ENCODE results near the gene CLIC1. TPM values are rescaled to one million over a fixed set of nuclear protein-coding genes. Genes with fewer than 3 reads are reported as not detected.
A peak's percentile ranks its signal among the peaks of the same experiment; 100 is the strongest.

The CLIC1 gene
- total RNA-seq, 1 experiment from 2014 or later = 432 TPM

DNA sequence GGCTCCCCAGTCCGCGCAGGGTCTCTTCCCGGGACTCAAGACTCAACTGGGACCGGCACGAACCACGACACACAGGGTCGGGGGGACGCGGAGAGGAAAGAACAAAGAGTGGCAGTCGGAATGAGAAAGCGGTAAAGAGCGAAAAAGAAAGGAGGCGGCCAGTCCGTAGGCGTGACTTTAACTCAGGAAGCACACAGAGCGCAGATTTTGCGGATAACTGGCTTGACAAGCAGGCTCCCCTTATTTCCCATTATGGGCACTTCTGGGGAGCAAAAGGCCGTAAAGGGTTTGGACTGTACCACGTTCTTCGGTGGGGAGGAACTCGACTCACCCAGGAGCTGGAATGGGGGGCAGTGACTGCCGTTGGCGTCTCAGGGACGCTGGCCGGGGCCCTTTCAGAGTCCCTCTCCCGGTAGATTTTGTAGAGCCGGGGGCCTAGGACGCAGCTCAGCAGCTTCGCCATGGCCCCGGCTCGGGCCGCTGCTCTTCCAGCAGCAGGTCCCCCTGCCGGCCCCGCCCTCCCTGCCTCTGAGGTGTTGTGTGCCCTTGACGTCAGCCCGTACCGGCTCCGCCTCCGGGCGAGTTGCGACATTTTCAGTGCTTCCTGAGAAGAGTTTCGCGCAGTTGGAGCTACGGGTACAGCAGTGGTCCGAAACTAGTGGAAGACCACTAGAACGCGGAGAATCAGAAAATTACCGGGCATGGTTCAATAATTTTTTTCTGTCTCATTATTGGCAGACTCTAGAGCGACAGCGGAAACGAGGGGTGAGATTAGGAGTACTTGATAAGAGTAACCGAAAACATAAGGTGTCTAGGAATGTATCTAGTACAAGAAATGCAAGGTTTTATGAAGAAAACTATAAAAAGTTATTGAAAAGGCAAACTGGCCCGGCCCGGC, 33.3 kb downstream of the CLIC1 start, which contains the start of gene ABHD16A (continued):
- TF ChIP-seq, protein P1, sequence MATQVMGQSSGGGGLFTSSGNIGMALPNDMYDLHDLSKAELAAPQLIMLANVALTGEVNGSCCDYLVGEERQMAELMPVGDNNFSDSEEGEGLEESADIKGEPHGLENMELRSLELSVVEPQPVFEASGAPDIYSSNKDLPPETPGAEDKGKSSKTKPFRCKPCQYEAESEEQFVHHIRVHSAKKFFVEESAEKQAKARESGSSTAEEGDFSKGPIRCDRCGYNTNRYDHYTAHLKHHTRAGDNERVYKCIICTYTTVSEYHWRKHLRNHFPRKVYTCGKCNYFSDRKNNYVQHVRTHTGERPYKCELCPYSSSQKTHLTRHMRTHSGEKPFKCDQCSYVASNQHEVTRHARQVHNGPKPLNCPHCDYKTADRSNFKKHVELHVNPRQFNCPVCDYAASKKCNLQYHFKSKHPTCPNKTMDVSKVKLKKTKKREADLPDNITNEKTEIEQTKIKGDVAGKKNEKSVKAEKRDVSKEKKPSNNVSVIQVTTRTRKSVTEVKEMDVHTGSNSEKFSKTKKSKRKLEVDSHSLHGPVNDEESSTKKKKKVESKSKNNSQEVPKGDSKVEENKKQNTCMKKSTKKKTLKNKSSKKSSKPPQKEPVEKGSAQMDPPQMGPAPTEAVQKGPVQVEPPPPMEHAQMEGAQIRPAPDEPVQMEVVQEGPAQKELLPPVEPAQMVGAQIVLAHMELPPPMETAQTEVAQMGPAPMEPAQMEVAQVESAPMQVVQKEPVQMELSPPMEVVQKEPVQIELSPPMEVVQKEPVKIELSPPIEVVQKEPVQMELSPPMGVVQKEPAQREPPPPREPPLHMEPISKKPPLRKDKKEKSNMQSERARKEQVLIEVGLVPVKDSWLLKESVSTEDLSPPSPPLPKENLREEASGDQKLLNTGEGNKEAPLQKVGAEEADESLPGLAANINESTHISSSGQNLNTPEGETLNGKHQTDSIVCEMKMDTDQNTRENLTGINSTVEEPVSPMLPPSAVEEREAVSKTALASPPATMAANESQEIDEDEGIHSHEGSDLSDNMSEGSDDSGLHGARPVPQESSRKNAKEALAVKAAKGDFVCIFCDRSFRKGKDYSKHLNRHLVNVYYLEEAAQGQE (IDR thresholded peaks at IDR 0.05; ENCODE audit: low read depth) = no peak

DNA sequence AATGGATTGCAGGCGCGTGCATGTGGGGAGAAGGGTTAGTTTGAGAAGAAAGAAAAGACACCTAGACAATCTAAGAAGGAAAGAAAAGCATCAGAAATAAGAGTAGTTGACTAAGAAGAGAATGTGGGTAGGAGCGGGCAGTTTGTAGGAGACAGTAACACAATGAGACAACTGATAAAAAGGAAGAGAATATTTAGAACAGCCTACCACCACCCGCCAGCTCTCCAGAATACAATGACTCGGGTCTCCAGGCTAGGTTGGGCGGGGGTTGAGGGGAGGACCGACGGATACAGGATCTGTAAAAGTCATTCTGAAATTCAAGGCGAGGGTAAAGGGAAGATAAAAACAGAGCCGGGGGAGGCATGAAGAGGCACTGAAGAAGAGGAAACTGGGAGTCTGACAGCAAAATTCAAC, 33.9 kb downstream of the CLIC1 start:
- peak overlapping the region; percentile 89 to 98 for H3K4me3 ChIP-seq (replicated peaks in 1 of 2; ENCODE audit: low read depth in 1 of 2, low read length in 2 of 2)
- no peaks in the 10 kb centered on the region for H3K9me3 ChIP-seq (ENCODE audit: control insufficient read depth in 1 of 2, insufficient read depth in 1 of 2, low read depth in 1 of 2, low read length in 2 of 2)
- BruUV-seq (replicated peaks) = TSS peak; percentile 62
- H4K20me1 ChIP-seq (ENCODE audit: insufficient read depth) = no peaks in the 10 kb centered on the region
- DNase-seq (ENCODE audit: low read depth, low spot score) (no peak), ATAC-seq (peak; percentile 10)
- ChIA-PET RAD21 (ENCODE audit: low non-redundant PET in 1 of 2, low total read pairs in 2 of 2, uncharacterized antibody in 2 of 2, unreplicated experiment in 2 of 2) (no interaction called here), POLR2A (interaction anchor here (1.1 to 1.6 kb wide), 6 partner anchors 36 to 132 kb away, joined by 3 to 5 read pairs (median 4); partner anchors contain the start of genes HSPA1B, MSH5 and VARS1), CTCF (interaction anchor here (1.2 to 2.1 kb wide), 3 partner anchors 10 to 67 kb away, joined by 3 to 10 read pairs (median 7); no protein-coding TSS in a partner anchor)
- peak overlapping the region; percentile 77 for H3K4me2 ChIP-seq (ENCODE audit: low read length)
- no peaks in the 10 kb centered on the region for H3K9me2 ChIP-seq (ENCODE audit: insufficient read depth)
- H3K27ac ChIP-seq (ENCODE audit: low read depth, low read length) = peak overlapping the region; percentile 82
- no peaks in the 10 kb centered on the region for H3K27me3 ChIP-seq (ENCODE audit: insufficient read depth, low read length)
- peaks cover 13% of the 10 kb centered on the region for H3K79me2 ChIP-seq (ENCODE audit: insufficient read depth, low read length)
- H3K4me1 ChIP-seq (ENCODE audit: control insufficient read depth in 1 of 2, insufficient read depth in 2 of 2, low read length in 2 of 2) = peaks cover 7 to 15% of the 10 kb centered on the region in 2 experiments; a peak in 3 of 4 replicates
- peak overlapping the region; percentile 85 for H3K9ac ChIP-seq (ENCODE audit: low read length)
- TF ChIP-seq EGR1 (IDR thresholded peaks at IDR 0.05; ENCODE audit: low read depth) (no peak), YY1 (IDR thresholded peaks at IDR 0.05; ENCODE audit: extremely low read depth, insufficient replicate concordance, low read depth, low read length) (no peak), FOSL1 (IDR thresholded peaks at IDR 0.05; ENCODE audit: low read depth) (no peak), ELF1 (IDR thresholded peaks at IDR 0.05; ENCODE audit: borderline replicate concordance, low read depth) (no peak), SRF (IDR thresholded peaks at IDR 0.05; ENCODE audit: low read depth) (no peak), TCF7L2 (IDR thresholded peaks at IDR 0.05; ENCODE audit: borderline replicate concordance, extremely low read depth, insufficient read depth, insufficient read length) (no peak), POLR2A (IDR thresholded peaks at IDR 0.05; ENCODE audit: borderline replicate concordance, extremely low read depth, insufficient read depth, insufficient read length) (no peak)
- TF ChIP-seq, protein P2, sequence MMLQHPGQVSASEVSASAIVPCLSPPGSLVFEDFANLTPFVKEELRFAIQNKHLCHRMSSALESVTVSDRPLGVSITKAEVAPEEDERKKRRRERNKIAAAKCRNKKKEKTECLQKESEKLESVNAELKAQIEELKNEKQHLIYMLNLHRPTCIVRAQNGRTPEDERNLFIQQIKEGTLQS (IDR thresholded peaks at IDR 0.05) = no peak
- intact Hi-C loops (cut with micrococcal nuclease) = loop anchor here (2.0 kb wide), 1 partner anchor 36 kb away; no protein-coding TSS in a partner anchor
- no peaks in the 10 kb centered on the region for H3K36me3 ChIP-seq (ENCODE audit: control insufficient read depth in 1 of 2, insufficient read depth in 2 of 2, low read length in 2 of 2)
- no peak overlapping the region for H2AFZ ChIP-seq (ENCODE audit: low read depth, low read length, poor library complexity, severe bottlenecking)

All from HCT116 (cell line).